H4 (cell line): ENCODE measurements around the gene GTF2IRD2. TPM values are rescaled to one million over a fixed set of nuclear protein-coding genes. Genes with fewer than 3 reads are reported as not detected.
A peak's percentile ranks its signal among the peaks of the same experiment; 100 is the strongest.
"Not testable (repeated sequence)": the region's sequence is repeated elsewhere in the genome, so short reads cannot be mapped to it uniquely, and the experiment has no call there.

Source experiments
- DNase-seq: peaks from one replicate; pipeline ENCODE4 v3.0.0-alpha.2; 2015; ENCODE audit warnings: low spot score
- total RNA-seq: library from RNA; depleted of rRNA; stranded (reverse); fragments of >200 nt; shearing (Covaris generic); gene quantifications from 2 replicates; pipeline ENCODE4 v1.2.3, GENCODE V29; 2014; rRNA removed

The GTF2IRD2 gene
- 10.0 and 39.5 TPM in 2 replicates for total RNA-seq

DNA sequence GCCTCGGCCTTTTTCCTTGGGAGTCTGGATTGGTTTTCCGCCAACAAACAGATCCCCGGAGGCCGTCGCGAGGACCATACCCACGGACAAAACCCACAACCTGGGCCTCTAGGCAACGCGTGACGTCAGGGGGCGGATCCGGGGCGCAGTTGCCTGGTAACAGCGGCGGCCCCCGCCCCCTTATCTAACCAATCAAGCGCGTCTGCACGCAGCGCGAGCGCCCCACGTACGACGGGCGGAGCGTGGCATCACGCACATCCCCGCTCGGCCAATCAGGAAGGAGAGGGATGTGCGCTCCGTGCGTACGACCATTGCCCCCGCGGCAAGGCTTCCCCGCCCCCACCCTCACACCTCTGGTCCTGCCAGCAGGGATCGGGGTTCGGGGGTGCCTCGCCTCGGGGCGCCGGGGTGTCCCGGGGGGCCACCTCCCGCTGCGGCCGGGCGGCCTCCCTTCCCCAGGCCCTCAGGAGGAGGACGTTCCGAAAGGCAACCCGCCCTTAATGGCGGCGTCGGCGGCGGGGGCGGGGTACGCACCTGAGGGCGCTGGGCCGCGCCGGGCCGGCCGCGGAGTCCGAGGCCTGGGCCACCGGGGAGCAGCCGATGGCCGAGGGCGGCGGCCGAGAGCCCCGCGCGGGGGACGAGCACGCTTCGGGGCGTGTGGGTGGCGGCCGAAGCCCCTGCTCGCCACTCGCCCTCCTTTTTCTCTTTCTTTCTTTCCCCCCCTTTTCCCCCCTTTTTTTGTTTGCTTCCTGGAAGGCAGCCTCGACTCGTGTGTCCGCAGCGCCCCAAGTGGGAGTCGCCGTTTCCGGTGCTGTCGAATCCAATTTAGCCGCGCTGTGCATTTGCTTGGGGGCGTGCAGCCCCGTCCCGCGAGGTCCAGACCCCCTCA, at the start of gene GTF2IRD2:
TSS of gene GTF2IRD2 (minus strand) at position 773 of the 889 bp plus-strand sequence. CDS start 15,227 bp downstream, outside the sequence.
- not testable (repeated sequence) for DNase-seq

DNA sequence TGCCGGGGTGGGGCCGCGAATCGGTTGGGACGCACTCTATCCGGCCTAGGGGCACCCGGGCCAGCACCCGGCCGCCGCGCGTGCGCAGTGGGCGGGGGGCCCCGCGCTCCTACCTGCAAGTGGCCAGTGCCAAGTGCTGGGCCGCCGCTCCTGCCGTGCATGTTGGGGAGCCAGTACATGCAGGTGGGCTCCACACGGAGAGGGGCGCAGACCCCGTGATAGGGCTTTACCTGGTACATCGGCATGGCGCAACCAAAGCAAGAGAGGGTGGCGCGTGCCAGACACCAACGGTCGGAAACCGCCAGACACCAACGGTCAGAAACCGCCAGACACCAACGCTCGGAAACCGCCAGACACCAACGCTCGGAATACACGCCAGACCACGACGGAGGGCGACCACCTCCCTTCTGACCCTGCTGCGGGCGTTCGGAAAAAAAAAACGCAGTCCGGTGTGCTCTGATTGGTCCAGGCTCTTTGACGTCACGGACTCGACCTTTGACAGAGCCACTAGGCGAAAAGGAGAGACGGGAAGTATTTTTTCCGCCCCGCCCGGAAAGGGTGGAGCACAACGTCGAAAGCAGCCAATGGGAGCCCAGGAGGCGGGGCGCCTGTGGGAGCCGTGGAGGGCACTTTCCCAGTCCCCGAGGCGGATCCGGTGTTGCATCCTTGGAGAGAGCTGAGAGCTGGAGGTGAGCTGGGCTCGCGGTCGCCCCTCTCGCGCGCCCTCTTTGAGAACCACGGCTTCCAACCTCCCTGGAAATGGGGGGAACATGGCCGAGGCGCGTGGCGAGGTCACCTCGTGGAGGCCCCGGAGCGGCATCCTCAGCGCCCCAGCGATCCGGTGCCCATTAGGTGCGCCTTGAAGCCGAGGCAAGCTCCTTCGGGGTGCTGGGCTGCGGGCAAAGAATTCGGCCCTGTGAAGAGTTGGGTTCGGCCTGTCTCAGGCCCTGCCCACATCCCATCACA, 39.0 kb upstream of the GTF2IRD2 start:
- DNase-seq, result peak; percentile 77

DNA sequence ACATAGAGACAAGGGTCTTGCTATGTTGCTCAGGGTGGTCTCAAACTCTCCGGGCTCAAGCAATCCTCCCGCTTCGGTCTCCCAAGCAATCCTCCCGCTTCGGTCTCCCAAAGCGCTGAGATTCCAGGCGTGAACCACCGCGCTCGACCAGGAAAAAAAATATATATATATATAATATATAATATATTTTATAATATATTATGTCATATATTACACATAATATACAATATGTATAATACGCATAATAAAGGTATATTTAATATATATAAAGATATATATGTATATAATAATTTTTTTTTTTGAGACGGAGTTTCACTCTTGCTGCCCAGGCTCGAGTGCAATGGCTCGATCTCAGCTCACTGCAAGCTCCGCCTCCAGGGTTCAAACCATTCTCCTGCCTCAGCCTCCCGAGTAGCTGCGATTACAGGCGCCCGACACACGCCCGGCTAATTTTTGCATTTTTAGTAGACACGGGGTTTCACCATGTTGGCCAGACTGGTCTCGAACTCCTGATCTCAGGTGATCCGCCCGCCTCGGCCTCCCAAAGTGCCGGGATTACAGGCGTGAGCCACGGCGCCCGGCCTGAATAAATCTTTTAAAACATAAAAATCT, 38.2 kb upstream of the GTF2IRD2 start:
- not testable (repeated sequence) for DNase-seq

DNA sequence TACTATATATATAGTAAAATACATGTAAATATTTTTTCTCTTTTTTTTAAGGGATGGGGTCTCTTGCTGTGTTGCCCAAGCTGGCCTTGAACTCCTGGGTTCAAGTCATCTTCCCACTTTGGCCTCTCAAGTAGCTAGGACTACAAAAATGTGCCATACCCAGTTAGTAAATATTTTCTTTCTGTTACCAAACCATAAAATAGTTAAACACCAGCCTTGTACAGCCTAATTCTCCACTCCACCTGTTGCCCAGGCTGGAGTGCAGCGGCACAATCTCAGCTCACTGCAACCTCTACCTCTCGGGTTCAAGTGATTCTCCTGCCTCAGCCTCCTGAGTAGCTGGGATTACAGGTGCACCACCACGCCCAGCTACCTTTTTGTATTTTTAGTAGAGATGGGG, 33.9 kb upstream of the GTF2IRD2 start:
- DNase-seq, result not testable (repeated sequence)

DNA sequence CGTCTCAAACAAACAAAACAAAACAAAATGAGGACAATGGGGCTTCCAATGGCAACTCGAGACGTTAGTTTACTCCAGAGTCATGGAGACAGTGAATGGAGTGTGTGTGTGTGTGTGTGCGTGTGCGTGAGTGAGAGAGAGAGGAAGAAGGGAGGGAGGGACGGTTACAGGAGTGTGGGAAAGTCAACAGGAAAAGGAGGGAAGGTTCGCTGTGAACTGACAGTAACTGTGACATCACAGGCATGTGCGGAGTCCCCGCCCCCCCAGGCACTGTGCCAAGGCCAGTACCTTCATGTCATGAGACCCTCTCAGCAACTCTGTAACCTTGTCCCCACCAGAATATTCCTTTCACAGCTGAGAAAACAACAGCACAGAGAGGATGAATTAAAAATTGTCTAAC, 30.7 kb upstream of the GTF2IRD2 start:
- not testable (repeated sequence) for DNase-seq

DNA sequence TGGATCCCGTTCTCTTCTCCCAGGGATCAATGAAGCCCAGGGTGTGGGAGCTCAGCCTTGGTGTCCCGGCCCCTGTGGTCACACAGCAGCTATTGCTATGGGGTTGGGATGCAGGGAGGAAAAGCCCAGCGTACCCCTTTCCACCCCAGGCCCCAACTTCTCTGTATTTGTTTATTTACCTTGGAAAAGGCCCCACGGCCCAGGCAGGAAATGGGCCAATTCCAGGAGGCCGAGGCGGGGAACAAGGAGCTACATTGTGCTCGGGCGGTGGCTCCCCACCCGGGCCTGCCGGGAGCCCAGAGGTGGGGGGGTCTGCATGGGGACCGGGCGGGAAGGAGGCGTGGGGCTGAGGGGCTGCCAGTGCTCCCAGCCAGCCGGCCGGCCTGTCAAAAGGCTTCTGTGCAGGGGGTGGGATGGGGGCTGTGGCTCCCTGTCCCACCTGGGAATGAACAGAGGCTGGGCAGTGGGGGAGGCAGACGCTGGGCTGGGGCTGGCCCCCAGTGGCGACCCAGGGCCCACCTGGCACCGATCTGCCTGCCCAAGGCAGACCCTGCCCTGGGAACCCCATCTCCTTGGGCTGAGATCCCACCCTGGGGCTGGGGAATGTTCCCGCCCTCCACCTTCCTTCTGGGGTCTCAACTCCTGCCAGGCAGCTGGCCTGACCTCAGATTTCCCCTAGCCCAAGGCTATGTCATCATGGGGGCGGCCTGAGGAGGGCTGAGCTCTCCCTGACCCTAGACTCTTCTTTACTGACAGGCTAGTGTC, 23.5 kb upstream of the GTF2IRD2 start:
- DNase-seq, result peak; percentile 30

DNA sequence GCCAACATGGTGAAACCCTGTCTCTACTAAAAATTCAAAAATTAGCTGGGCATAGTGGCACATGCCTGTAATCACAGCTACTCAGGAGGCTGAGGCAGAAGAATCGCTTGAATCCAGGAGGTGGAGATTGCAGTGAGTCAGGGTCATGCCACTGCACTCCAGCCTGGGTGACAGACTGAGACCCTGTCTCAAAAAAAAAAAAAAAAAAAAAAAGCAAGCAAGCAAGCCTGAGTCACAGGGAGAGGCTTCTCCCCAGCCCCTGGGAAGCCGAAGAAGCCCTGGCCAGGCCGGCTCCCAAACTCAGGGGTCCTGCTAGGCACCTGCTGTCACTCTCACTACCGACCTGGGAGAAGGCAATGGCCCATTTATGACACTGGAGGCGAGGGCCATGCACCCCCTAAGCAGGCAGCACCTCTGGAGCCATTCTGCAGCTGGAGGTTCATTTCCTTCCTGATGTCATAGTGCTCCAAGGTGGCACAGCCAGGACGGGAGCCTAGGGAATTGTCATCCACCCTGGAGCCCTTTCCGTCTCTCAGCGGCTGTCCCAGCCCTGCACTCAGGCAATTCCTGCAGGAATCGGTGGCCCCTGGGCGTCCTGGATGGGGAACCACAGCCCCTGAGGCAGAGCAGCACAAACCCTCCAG, 22.8 kb upstream of the GTF2IRD2 start:
- DNase-seq, result not testable (repeated sequence)

DNA sequence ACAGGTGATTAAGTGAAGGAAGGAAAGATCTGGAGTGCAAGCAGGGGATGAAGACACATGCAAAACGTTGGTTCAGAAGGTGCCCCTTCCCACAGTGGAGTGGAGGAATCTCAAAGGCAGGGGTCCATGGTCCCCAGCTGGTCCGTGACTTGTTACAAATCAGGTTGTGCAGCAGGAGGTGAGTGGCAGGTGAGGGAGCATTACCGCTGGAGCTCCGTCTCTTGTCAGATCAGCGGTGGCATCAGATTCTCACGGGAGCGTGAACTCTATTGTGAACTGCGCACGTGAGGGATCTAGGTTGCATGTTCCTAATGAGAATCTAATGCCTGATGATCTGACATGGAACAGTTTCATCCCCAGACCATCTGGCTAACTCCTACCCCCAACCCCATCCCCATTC, 21.1 kb upstream of the GTF2IRD2 start:
- DNase-seq, result not testable (repeated sequence)

DNA sequence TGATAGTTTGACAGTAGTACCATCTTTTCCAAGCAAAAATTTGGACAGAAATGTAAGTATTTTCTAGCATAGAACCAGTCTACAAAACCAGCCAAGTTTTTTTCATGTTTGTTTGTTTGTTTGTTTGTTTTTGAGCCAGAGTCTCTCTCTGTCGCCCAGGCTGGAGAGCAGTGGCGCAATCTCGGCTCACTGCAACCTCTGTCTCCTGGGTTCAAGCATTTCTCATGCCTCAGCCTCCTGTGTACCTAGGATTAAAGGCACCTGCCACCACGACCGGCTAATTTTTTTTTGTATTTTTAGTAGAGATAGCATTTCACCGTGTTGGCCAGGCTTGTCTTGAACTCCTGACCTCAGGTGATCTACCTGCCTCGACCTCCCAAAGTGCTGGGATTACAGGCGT, 14.4 kb upstream of the GTF2IRD2 start:
- DNase-seq, result not testable (repeated sequence)

DNA sequence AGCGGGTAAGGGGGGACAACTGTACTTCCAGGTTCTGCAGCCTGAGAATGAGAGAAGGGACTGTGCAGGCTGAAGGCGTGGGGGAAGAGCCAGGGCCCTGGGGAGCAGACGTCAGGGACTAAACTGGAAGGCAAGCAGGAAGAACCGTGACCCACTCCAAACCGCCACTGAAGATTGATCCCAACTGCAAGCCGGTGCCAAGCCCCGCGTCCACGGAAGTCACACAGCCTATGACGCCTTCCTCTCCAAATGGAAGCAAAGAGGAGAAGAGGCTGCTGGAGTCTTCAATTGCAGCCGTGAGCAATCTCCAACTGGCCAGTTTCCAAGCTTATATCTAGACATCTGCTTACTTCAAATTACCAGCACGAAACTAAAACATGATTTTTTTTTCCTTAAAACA, 1.6 kb downstream of the GTF2IRD2 start:
- DNase-seq, result not testable (repeated sequence)

DNA sequence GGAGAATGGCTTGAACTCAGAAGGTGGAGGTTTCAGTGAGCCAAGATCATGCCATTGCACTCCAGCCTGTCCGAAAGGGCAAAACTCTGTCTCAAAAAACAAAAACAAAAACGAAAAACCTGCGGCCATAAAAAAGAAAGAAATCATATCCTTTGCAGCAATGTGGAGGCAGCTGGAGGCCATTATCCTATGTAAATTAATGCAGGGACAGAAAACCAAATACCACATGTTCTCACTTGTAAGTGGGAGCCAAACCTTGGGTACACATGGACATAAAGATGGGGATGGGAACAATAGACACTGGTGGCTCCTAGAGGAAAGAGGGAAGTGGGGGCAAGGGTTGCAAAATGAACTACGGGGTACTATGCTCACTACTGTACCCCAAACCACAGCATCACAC, 21.0 kb downstream of the GTF2IRD2 start:
- DNase-seq, result not testable (repeated sequence)

DNA sequence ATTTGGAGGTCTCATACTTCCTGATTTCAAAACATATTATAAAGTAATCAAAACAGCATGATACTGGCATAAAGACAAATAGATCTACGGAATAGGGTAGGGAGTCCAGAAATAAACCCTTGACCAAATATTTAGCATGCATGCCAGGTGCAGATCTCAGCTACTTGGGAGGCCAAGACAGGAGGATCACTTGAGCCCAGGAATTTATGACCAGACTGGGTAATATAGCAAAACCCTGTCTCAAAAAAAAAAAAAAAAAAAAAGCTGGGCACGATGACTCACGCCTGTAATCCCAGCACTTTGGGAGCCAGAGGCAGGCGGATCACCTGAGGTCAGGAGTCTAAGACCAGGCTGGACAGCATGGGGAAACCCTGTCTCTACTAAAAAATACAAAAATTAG, 21.4 kb downstream of the GTF2IRD2 start:
- peak; percentile 1 for DNase-seq

DNA sequence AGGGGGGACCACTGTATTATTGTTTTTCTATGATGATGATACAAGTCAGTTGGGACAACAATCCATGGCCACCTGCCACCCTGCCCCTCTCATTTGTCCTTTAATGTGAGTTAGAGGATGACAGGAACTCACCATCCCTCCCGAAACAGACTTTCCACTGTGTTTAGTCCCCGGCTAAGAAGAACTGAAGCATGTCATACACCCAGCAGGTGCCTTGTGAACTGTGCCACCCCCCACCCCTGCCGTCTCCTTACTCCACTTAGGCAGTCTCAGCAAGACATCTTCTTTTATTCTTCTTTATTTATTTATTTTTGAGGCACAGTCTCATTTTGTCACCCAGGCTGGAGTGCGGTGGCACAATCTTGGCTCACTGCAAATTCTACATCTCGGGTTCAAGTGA, 30.1 kb downstream of the GTF2IRD2 start:
- not testable (repeated sequence) for DNase-seq

DNA sequence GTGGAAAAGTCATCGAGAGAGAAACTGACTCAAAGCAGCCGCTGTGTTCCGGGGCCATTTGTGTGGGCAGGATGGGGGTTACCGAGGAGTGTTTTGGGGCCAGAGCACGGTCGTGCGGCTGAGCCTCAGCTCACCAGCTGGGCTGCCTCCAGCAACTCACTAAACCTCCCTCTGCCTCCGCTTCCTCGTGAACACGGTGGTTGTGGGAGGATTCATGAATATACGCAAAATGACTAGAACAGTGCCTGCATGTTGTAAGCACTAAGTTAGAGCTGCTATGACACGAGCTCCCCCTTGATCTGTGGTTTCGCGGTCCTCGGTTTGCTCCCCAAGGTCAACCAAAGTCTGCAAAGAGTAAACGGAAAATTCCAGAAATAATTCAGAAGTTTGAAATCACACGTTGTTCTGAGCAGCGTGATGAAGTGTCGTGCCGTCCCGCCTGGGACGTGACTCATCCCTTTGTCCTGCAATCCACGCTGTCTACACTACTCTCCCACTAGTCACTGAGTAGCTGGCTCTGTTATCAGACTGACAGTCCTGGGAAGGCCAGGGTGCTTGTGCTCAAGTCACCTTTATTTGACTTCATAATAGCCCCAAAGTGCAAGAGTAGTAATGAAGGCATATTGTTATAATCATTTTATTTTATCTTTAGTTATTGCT, 31.1 kb downstream of the GTF2IRD2 start:
- DNase-seq, result not testable (repeated sequence)

DNA sequence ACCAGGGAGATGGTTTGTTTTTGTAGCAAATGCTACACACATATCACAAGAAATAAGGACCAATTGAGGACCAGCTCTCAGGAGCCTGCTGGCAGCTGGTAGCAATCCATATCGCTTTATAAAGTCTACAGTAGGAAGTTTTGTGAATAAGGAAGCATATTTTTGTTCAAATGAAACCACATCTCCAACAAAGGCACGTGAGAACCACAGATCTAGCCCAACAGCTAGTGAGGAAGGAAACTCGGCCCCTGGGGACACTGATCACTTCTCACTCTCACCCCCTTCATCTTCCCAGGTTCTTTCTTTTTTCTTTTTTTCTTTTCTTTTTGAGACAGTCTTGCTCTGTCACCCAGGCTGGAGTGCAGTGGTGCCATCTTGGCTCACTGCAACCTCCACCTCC, 35.5 kb downstream of the GTF2IRD2 start:
- not testable (repeated sequence) for DNase-seq

DNA sequence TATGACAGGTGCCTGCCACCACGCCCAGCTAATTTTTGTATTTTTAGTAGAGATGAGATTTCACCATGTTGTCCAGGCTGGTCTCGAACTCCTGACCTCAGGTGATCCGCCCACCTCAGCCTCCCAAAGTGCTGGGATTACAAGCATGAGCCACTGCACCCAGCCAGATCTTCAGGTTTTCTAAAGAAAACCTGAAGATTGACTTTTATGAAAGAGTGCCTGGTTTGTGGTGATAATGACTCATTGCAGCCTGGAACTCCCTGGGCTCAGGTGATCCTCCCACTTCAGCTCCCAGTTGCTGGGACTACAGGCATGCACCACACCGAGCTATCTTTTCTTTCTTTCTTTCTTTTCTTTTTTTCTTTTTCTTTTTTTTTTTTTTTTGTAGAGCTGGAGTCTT, 52.8 kb downstream of the GTF2IRD2 start:
- not testable (repeated sequence) for DNase-seq

DNA sequence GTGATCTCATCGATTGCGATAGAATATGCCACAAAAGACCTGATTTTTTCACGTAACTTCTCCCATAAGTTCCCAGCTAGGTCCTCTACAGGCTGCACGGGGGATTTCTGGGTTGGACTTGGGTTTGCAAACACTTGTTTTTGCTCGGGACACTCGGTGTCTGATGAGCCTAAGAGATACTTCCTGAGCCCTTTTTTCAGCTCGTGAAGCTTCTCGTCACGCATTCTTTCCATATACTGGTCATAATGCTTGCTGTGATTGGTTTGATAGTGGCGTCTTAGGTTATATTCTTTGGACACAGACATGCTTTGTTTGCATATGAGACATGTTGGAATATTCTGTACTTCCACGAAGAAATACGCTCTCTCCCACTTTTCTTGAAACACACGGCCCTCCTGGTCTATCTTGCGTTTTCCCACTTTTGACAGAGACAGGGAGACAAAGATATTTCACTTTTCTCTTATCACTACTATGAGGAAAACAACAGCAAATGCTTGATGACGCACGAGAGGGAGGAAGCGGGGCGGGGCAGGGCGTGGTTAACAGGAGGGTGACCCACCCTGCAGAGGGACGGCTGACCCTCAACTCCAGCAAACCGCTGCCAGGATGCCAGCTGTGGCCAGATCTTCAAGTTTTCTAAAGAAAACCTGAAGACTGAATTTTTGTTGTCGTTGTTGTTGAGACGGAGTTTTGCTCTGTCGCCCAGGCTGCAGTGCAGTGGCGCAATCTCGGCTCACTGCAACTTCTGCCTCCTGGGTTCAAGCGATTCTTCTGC, 53.4 kb downstream of the GTF2IRD2 start:
- DNase-seq, result not testable (repeated sequence)

DNA sequence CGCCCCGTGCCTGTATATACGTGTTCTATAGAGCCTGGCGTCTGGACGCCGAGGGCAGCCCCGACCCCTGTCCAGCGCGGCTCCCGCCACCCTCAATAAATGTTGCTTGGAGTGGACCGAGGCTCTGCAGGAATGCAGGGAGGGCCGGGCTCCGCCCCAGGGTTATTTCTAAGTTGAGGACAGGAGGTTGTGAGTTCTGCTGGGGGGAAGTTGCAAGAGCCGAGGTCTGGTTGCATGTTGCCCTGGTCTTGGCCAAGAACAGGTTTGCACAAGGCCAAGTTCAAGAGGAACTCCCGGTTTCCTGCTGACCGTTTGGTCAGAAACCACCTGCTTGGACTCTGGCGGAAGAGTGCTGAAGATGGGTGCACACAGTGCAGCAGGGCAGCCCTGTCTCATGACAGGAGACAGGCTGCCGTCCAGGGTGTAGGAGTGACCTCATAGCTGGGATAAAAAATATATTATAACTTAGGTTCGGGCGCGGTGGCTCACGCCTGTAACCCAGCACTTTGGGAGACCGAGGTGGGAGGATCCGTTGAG, 62.1 kb downstream of the GTF2IRD2 start:
- not testable (repeated sequence) for DNase-seq
